Hepatocyte (in vitro differentiated cells): ENCODE data around the gene ENGASE.

ENCODE experiments used
- EZH2 ChIP-seq: fragments of 200-600 bp; sonication (generic); IDR thresholded peaks from 2 replicates; pipeline ENCODE4 v1.6.1; 2016; ENCODE audit warnings: antibody characterized with exemption, mild to moderate bottlenecking, borderline replicate concordance
- EZH2phosphoT487 ChIP-seq: fragments of 200-600 bp; sonication (generic); IDR thresholded peaks from one replicate; pipeline ENCODE4 v1.6.1; 2018; ENCODE audit warnings: antibody characterized with exemption, mild to moderate bottlenecking, low read depth, moderate library complexity; ENCODE audit not compliant: unreplicated experiment, severe bottlenecking
- TF ChIP-seq, protein P1 (sequence below): fragments of 200-600 bp; sonication (generic); IDR thresholded peaks from 2 replicates; pipeline ENCODE4 v1.5.1; 2016; ENCODE audit warnings: antibody characterized with exemption, mild to moderate bottlenecking; ENCODE audit not compliant: poor library complexity

DNA sequence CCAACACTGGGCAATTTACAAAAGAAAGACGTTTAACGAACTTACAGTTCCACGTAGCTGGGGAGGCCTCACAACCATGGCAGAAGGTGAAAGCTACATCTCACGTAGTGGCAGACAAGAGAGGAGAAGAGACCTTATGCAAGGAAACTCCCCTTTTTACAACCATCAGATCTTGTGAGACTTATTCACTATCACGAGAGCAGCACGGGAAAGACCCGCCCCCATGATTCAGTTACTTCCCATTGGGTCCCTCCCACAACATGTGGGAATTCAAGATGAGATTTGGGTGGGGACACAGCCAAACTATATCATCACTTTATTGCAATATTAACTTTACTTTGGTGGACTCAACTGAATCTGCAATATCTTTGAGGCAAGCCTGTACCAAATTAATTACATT is 11.9 kb upstream of the ENGASE start:
- TF ChIP-seq, protein P1, sequence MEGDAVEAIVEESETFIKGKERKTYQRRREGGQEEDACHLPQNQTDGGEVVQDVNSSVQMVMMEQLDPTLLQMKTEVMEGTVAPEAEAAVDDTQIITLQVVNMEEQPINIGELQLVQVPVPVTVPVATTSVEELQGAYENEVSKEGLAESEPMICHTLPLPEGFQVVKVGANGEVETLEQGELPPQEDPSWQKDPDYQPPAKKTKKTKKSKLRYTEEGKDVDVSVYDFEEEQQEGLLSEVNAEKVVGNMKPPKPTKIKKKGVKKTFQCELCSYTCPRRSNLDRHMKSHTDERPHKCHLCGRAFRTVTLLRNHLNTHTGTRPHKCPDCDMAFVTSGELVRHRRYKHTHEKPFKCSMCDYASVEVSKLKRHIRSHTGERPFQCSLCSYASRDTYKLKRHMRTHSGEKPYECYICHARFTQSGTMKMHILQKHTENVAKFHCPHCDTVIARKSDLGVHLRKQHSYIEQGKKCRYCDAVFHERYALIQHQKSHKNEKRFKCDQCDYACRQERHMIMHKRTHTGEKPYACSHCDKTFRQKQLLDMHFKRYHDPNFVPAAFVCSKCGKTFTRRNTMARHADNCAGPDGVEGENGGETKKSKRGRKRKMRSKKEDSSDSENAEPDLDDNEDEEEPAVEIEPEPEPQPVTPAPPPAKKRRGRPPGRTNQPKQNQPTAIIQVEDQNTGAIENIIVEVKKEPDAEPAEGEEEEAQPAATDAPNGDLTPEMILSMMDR = no peak
- TF ChIP-seq EZH2phosphoT487 (no peak), EZH2 (no peak)
